Left lung (tissue), 10 donors: ENCODE results near the gene PALLD. TPM values are rescaled to one million over a fixed set of nuclear protein-coding genes. Genes with fewer than 3 reads are reported as not detected.

Experiments used
- ATAC-seq: fragments of 200-7000 bp; cut with Tn5 transposase; one replicate; pipeline ENCODE4 v1.9.1; 2020; ENCODE audit warnings: moderate library complexity
- DNase-seq, 4 donors: peaks; one replicate each; pipeline ENCODE4 v3.0.0-alpha.2; 2013 to 2020
- H3K27ac ChIP-seq, 2 donors: fragments of 200-600 bp; sonication (generic) in 1 of 2; one replicate each; pipeline versions ENCODE4 v1.5.0 to v1.8.0; 2020 to 2021
- H3K27me3 ChIP-seq, 2 donors: fragments of 200-600 bp; sonication (generic) in 1 of 2; one replicate each; pipeline versions ENCODE4 v1.5.0 to v1.8.0; 2020 to 2021
- H3K36me3 ChIP-seq, 2 donors: fragments of 200-600 bp; sonication (generic) in 1 of 2; one replicate each; pipeline versions ENCODE4 v1.5.0 to v1.8.0; 2020 to 2021
- H3K4me1 ChIP-seq, 2 donors: fragments of 200-600 bp; one replicate each; pipeline ENCODE4 v1.8.0; 2021
- H3K4me3 ChIP-seq, 2 donors: fragments of 200-600 bp; sonication (generic) in 1 of 2; one replicate each; pipeline versions ENCODE4 v1.5.0 to v1.8.0; 2020 to 2021; ENCODE audit warnings: mild to moderate bottlenecking in 1 of 2
- H3K9me3 ChIP-seq, 2 donors: fragments of 200-600 bp; sonication (generic) in 1 of 2; one replicate each; pipeline versions ENCODE4 v1.5.0 to v1.8.0; 2020 to 2021
- intact Hi-C, 2 donors: fragments of 100-400 bp; cut with DNase I; formaldehyde crosslinking; loops; one replicate each; pipeline versions ENCODE4 v1.11.2 to v1.14.2; 2022
- polyA plus RNA-seq, 6 donors: library from polyadenylated mRNA; unstranded; fragments of 120-200 nt; gene quantifications; one replicate each; pipeline ENCODE4 v1.2.1, GENCODE V29; 2013; ENCODE audit not compliant: insufficient read length in 6 of 6
- total RNA-seq, 2 donors: library from RNA; stranded (reverse); fragmentation: NEBNext Ultra II Directional; extraction: Animal tissue kit (Norgen Biotek cat#: 25700); gene quantifications; one replicate each; pipeline ENCODE4 v1.2.1, GENCODE V29; 2021
- TF ChIP-seq, protein P1 (sequence below), 2 donors: fragments of 200-600 bp; sonication (generic) in 1 of 2; IDR thresholded peaks; one replicate each; pipeline versions ENCODE4 v1.5.0 to v1.8.0; 2021; ENCODE audit warnings: antibody characterized with exemption in 2 of 2
- donor health status: DM: no; HTN: yes; CAD: no.
- donor health status: DM: no; HTN: no; CAD: no.

Gene PALLD
- total and polyA plus RNA-seq, 8 donors = 67.5 to 194 (median 80.4) TPM

DNA sequence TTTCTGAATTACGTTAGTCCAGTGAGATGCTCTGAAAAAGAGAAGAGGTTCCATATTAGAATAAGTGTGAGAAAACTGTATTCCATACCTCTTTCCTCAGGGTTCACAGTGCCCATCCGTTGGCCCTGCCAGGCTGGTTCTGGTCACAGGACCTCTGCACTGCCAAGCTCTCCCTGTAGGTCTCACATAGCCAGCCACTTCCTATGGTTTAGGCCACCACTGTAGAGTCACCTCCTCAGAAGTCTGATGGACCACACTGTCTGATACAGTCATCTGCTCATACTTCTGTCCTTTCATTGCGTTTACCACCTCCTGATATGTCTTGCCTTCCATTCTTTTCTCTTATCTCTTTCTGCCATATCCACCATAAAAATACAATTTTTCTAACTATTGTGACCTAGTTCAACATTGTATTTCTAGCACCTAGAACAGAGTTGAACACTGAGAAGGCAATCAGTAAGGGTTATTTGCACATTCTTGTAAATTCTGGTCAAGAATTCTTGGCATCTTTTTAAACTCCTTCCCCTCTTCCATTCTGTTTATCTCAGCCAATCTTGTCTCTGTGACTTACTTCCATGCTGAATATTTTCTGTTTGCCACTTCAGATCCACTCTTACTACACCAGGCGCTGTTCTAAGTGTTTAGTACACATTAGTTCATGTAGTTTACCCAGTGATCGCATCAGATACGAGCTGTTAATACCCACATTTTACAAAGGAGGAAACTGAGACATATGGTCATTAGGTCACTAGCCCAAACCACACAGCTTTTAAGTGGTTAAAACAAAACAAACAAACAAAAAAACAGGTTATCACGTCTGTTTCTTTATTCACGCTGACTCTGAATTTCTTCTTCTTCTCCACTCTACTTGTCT lies 387.6 kb downstream of the PALLD start:
- TF ChIP-seq, protein P1, sequence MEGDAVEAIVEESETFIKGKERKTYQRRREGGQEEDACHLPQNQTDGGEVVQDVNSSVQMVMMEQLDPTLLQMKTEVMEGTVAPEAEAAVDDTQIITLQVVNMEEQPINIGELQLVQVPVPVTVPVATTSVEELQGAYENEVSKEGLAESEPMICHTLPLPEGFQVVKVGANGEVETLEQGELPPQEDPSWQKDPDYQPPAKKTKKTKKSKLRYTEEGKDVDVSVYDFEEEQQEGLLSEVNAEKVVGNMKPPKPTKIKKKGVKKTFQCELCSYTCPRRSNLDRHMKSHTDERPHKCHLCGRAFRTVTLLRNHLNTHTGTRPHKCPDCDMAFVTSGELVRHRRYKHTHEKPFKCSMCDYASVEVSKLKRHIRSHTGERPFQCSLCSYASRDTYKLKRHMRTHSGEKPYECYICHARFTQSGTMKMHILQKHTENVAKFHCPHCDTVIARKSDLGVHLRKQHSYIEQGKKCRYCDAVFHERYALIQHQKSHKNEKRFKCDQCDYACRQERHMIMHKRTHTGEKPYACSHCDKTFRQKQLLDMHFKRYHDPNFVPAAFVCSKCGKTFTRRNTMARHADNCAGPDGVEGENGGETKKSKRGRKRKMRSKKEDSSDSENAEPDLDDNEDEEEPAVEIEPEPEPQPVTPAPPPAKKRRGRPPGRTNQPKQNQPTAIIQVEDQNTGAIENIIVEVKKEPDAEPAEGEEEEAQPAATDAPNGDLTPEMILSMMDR (IDR thresholded peaks at IDR 0.05) = no peak

DNA sequence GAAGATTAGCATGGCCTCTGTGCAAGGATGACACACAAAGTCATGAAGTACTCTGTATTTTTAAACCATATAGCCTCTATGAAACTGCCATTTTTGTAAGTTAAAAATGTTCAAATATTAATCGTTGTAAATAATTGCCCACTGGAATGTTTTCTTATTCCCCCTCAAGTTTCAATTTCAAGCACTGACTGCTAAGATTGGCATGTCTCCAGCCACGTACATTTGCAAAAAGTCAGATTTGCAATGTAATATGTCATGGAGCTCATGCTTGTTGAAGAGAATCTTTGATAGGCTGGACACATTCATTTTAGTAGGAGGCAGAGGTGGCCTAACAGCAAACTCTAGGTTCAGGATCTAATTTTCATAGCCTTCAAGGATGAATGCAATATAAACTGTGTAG lies 388.5 kb downstream of the PALLD start:
- H3K36me3 ChIP-seq = peaks cover 0 to 6% of the 10 kb centered on the region in 2 donors
- DNase-seq = no peak

More for the DNA sequence above, 387.6 kb downstream of the PALLD start:
- Histone ChIP-seq H3K9me3 (no peaks in the 10 kb centered on the region), H3K27me3 (no peaks in the 10 kb centered on the region), H3K36me3 (peaks cover 0 to 6% of the 10 kb centered on the region in 2 donors), H3K27ac (no peak overlapping the region), H3K4me1 (peaks cover 0 to 41% of the 10 kb centered on the region in 2 donors), H3K4me3 (no peak overlapping the region)
- DNase-seq (no peak), ATAC-seq (peak; percentile 65)
- intact Hi-C loops = no loop called here

DNA sequence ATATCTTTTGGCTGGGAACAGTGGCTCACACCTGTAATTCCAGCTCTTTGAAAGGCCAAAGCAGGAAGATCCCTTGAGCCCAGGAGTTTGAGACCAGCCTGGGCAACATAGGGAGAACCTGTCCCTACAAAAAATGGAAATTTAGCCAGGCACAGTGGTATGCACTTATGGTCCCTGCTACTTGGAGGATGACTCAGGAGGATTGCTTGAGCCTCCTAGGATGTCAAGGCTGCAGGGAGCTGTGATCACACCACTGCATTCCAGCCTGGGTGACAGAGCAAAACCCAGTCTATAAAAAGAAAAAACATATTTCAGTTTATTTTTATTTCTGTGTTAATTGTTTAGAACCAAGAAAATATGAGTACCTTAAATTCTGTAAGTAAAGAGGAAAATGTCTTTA lies 389.5 kb downstream of the PALLD start:
- no peak overlapping the region for H3K27ac ChIP-seq
- peaks cover 0 to 22% of the 10 kb centered on the region in 2 donors for H3K4me1 ChIP-seq
- no peak for ATAC-seq
- H3K4me3 ChIP-seq = no peak overlapping the region
- peaks cover 6% of the 10 kb centered on the region in 2 donors for H3K36me3 ChIP-seq
- no peaks in the 10 kb centered on the region for H3K9me3 ChIP-seq
- intact Hi-C loops = no loop called here
- H3K27me3 ChIP-seq = no peaks in the 10 kb centered on the region
- TF ChIP-seq, protein P1 (IDR thresholded peaks at IDR 0.05) = no peak
- no peak for DNase-seq

More for the DNA sequence above, 388.5 kb downstream of the PALLD start:
- Histone ChIP-seq H3K4me3 (no peak overlapping the region), H3K9me3 (no peaks in the 10 kb centered on the region), H3K27ac (no peak overlapping the region), H3K4me1 (peaks cover 0 to 32% of the 10 kb centered on the region in 2 donors), H3K27me3 (no peaks in the 10 kb centered on the region)
- intact Hi-C loops = no loop called here
- ATAC-seq = no peak
- TF ChIP-seq, protein P1 (IDR thresholded peaks at IDR 0.05) = no peak

DNA sequence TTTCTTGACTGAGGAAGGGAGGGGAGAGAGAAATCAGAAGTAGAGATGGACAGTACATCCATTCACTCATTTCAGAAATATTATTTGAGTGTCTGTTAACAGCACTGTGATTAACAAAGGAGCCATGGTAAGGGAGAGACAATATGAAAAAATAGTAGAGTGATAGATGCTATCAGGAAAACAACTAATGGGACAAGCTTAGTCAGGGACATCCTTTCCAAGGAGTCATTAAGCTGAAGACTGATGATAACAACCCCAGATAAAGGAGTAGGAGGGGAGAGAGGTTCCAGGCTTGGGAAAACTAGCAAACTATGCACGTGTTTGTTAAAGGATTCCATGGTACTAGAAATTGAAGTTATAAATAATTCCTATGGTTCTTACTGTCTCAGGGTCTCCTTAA lies 391.0 kb downstream of the PALLD start:
- H3K9me3 ChIP-seq = no peaks in the 10 kb centered on the region
- no peak overlapping the region for H3K4me3 ChIP-seq
- no peak overlapping the region for H3K27ac ChIP-seq
- intact Hi-C loops = no loop called here
- H3K27me3 ChIP-seq = no peaks in the 10 kb centered on the region
- peaks cover 2 to 12% of the 10 kb centered on the region in 2 donors for H3K36me3 ChIP-seq
- DNase-seq (no peak), ATAC-seq (no peak)
- TF ChIP-seq, protein P1 (IDR thresholded peaks at IDR 0.05) = no peak
- peaks cover 0 to 8% of the 10 kb centered on the region in 2 donors for H3K4me1 ChIP-seq

DNA sequence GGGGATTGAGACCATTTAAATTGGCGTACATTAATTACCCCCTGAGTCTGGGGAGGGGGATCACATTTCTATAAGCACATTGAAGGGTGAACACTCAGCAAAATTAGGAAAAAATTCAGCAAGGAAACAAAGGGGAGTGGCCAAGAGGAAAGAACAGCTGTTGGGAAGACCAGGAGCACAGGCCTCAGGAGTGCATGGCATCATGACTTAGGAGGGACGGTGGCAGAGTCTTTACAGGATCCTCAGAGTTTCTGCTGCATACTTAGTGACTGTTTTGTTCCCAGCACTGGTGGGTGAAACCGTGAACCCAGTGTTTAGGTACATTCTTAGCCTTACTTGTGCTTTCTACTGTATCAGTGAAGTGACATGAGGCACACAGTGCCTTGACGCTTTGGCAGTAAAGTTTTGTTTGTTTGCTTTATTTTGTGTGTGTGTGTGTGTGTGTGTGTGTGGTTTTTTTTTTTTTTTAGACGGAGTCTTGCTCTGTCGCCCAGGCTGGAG lies 391.9 kb downstream of the PALLD start:
- no peak for ATAC-seq

More for the DNA sequence above, 391.9 kb downstream of the PALLD start:
- Histone ChIP-seq H3K4me1 (no peaks in the 10 kb centered on the region), H3K36me3 (peaks cover 2 to 14% of the 10 kb centered on the region in 2 donors), H3K27me3 (no peaks in the 10 kb centered on the region), H3K27ac (no peak overlapping the region), H3K9me3 (no peaks in the 10 kb centered on the region), H3K4me3 (no peak overlapping the region)
- TF ChIP-seq, protein P1 (IDR thresholded peaks at IDR 0.05) = no peak
- DNase-seq = no peak
- intact Hi-C loops = no loop called here
